GM21360 (cell line): Measurements from ENCODE around the gene CHD2.
"Not testable (repeated sequence)": the region's sequence is repeated elsewhere in the genome, so short reads cannot be mapped to it uniquely, and the experiment has no call there.

Source experiments
- ATAC-seq: cut with Tn5 transposase; IDR thresholded peaks from one replicate; pipeline ENCODE4 v1.9.1; 2021; ENCODE audit warnings: mild to moderate bottlenecking, moderate library complexity; ENCODE audit not compliant: unreplicated experiment

The CHD2 gene

DNA sequence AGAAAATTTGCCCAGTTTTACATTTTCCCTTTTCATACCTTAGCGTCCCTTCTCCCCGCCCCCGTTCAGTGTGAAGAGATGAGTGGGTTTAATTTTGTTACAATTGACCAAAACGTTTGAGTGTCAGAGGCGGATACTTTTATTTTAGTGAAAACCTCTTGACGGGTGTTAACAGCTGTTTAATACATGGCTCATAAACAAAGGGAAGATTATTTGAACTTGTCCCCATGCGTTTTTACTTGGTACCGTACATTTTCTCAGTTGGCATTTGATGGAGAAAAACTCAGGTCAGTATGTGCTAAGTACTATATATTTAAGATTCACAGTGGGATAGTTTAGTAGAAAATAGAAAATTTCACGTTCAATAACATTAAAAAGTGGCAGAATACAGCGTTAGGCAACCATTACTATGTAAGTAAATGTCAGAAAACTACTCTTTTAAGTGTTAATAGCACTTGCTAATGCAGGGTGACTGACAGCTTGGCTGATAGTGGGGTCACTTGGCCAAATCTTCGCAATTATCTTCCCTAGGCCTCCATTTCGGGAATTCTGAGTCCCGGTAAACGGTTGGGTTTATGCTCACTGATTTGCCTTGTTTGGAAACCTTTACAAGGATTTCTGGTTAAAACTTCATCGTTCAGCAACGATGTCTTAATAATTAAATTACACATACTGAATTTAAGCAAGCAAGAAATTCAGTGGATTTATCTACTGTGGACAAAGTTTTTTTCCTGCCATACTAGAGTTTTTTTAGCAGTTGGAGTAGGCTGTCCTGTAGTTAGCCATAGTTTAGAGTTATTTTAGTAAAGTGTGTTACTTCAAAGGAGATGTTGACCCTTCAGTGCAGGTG lies 4.8 kb downstream of the CHD2 start:
- ATAC-seq: no peak

- no peak for ATAC-seq
Measured at GRCh38 chr15:92906020-92906419, 5.9 kb downstream of the CHD2 start.

GRCh38 chr15:92906563-92907081 lies 6.5 kb downstream of the CHD2 start:
- ATAC-seq: peak; percentile 28

DNA sequence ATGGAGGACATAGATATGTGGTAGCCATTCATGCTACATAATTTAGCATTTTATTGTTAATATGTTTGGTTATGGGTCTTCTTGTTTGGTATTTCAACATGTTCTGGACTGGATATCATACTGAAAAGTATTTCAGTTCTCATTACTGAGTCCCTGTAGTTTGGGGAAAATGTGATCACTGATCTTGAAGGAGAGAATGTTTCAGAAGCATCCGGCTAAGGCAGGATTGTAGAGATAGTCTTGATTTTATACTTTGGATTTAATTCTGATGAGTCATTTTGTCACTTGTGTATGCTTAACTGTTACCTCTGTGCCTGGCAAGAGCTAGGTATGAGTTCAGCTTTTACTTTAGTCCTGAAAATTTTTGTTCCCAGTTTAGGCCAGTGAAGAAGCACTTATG lies 7.1 kb downstream of the CHD2 start:
- ATAC-seq: no peak

DNA sequence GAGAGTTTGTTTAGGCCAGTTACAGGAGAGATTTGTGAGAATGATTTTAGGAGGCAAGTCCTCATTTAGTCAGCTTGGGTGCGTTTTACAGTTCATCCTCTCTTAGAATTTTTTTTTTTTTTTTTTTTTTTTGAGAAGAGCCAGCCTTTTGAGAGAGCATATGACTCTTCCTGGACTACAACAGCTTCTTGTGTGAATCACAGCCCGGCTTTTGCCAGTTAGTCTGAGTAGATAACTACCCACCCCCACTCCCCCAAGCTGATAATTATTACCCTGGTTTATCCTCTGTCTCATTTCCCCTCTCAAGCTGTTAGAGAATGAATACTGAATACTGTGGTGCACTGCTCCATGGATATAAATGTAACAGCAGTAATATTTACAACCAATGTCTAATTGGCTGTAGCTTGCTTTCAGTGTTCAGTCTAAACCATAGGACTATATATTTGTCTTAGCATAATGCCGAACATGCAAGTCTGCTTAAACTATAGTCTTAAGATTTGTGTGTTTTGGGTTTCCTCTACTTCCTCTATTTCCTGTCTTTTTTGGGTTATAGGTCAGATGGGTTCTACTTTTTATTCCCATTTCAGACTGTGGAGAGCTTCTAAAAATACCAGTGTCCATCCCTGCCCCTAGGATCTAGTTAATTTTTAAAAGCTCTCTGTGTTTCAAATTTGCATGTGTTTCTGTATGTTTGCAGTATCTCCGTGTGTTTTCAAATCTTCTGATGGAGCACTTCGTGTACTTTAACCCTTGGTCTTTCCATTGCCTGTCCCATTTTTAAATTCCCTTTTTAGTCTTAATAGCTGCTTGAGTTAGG lies 8.0 kb downstream of the CHD2 start:
- ATAC-seq: no peak

GRCh38 chr15:92908713-92909057 lies 8.6 kb downstream of the CHD2 start:
- ATAC-seq: no peak

DNA sequence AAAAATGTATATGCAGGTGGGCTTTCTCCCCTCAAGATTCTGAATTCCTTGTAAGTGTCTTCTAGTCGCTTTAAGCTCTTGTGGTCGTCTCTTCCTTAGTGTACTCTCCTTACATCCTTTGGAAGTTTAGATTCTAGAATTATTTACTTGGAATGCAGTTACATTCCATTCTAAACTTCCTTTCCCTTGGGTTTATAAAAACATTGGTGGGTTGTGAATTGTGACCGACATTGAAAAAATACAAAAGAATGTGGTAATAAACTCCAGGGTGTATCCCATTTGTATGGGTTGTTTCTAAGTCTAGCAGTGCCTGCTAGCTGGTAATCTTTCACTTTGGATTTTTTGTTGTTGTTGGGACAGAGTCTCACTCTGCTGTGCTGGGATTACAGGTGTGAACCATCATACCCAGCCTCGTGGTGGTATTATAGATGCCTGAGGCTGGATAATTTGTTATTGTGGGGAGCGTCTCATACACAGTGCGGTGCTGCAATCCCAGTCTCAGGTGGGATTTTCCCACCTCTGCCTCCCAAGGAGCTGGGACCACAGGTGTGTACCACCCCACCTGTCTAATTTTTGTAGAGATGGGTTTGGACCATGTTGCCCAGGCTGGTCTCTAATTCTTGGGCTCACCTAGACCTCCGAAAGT lies 9.1 kb downstream of the CHD2 start:
- no peak for ATAC-seq

DNA sequence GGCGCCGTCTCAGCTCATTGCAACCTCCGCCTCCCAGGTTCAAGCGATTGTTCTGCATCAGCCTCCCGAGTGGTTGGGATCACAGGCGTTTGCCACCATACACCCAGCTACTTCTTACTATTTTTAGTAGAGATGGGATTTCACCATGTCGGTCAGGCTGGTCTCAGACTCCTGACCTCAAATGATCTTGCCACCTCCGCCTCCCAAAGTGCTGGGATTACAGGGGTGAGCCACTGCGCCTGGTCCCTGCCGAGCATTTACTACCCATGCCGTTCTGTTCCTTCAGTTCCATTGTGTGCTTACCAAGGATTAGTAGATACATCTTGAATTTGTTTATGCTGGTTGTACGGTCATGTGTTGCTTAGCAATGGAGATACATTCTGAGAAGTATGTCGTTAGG lies 10.3 kb downstream of the CHD2 start:
- no peak for ATAC-seq

GRCh38 chr15:92914103-92914499 lies 14.0 kb downstream of the CHD2 start:
- ATAC-seq: no peak

DNA sequence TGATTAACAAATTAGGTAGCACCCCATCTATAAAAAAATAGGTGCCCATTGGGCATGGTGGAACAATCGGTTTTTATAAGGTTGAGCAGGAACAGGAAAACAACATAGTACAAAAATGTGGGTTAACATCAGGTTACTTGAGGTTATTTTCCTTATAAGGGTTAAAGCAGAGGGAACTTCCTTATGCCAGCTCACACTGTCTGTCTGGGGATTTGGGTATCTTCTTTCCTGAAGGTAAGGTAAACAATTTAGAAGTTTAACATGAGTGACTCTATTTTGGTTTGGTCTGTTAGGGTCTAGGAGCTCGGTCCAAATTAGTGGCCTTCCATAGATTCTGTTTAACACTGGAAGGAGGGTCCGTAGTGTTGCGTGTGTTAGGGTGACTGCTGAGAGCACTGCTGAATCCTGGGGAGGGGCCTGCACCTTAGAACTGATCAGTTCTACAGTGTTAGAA lies 14.7 kb downstream of the CHD2 start:
- ATAC-seq: no peak

GRCh38 chr15:92915766-92916435 lies 15.8 kb downstream of the CHD2 start:
- no peak for ATAC-seq

DNA sequence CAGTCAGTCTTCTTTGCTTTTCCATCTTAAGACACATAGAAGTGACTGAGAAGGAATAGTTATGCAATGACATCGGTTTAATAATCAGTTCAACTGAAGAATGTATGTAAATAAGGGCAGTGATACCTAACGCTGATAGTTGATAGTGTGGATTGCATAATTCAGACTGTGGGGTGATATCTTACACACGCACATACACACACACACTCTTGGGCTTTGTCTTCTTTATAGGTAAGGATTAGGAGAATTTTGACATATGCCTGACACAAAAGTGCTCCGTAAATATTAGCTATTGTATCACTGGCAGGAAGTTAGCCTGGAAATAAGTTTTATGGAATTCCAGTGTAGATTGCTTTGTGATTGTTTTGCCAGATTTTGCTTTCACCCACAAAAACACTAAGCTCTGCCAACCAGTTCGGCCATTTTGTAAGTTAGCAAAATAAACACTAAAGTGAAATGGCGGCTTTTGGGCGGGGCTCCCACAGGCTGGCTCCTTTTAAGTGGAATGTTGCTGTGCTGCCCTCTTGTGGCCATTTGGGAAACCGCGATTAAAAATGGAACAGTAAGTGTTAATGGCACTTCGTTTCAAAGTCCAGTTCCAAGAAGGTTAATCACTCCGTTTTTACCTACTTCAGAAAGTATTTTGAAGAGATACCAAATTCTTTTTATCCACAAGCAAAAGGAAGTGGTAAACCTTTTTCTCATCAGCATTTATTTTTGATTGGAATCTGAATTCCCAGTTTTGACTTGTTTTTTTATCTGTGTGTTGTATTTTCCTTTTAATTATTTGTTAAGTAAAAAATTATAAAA lies 17.7 kb downstream of the CHD2 start:
- ATAC-seq: no peak

DNA sequence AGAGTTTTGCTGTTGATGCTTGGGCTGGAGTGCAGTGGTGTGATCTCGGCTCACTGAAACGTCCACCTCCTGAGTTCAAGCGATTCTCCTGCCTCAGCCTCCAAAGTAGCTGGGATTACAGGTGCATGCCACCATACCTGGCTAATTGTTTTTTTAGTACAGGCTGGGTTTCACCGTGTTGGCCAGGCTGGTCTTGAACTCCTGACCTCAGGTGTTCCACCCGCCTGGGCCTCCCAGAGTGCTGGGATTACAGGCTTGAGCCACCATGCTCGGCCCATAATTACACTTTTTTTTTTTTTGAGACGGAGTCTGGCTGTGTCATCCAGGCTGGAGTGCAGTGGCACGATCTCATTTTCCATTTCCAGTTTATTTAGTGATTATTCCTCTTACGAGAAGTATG lies 18.8 kb downstream of the CHD2 start:
- ATAC-seq: not testable (repeated sequence)

GRCh38 chr15:92920595-92921161 lies 20.6 kb downstream of the CHD2 start:
- ATAC-seq: no peak

- ATAC-seq: no peak
Measured at GRCh38 chr15:92921215-92922131, 21.3 kb downstream of the CHD2 start.

DNA sequence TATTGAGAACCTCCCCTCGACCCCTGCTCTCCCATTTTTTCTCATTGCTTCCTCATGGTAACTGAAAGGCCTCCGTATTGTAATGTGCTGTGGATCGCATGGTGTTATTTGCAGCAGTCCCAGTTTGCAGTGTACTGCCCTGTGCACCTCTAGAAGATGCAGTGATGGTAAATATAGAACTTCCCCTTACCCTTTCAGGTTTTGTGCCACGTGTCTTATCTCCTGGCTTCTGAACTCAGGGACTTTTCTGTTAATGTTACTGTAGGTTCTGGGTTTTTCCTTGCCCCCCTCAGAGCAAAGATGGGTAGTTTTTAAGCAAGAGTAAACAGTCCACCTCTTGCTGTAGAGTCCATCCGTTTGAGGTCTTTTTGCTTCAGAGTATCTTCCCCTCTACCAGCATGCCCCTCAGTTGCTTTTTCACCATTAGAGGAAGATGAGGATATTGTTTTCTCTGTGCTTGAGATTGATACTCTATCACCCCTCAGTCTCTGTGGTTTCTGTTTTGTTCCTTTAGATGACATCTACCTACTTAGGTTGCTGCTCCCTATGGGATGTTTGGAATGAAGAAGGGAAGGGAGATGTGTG lies 22.4 kb downstream of the CHD2 start:
- ATAC-seq: peak; percentile 41

GRCh38 chr15:92924216-92924615 lies 24.1 kb downstream of the CHD2 start:
- no peak for ATAC-seq

DNA sequence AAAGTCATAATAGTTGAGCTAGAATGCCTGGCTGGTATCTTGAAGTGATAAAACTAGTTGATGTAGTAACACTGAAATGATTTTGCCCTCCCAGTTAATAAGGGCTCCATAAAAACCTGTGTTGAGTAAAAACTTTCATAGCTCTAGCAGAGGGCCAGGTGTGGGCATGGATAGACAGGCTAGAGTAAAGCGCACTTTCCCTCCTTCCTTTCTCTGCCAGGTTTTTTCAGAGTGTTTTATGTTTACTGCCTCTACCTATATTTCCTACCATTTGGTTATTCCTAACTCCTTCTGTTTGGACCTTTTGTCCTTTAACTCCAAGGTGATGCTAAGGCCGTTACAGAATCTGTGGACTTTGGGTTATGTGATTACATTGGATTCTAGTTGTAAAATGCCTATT lies 25.3 kb downstream of the CHD2 start:
- no peak for ATAC-seq
